Hepatocyte (in vitro differentiated cells): ENCODE data around the gene PLCL2.

ENCODE experiments used
- EZH2 ChIP-seq: fragments of 200-600 bp; sonication (generic); IDR thresholded peaks from 2 replicates; pipeline ENCODE4 v1.6.1; 2016; ENCODE audit warnings: antibody characterized with exemption, mild to moderate bottlenecking, borderline replicate concordance
- EZH2phosphoT487 ChIP-seq: fragments of 200-600 bp; sonication (generic); IDR thresholded peaks from one replicate; pipeline ENCODE4 v1.6.1; 2018; ENCODE audit warnings: antibody characterized with exemption, mild to moderate bottlenecking, low read depth, moderate library complexity; ENCODE audit not compliant: unreplicated experiment, severe bottlenecking
- TF ChIP-seq, protein P1 (sequence below): fragments of 200-600 bp; sonication (generic); IDR thresholded peaks from 2 replicates; pipeline ENCODE4 v1.5.1; 2016; ENCODE audit warnings: antibody characterized with exemption, mild to moderate bottlenecking; ENCODE audit not compliant: poor library complexity

DNA sequence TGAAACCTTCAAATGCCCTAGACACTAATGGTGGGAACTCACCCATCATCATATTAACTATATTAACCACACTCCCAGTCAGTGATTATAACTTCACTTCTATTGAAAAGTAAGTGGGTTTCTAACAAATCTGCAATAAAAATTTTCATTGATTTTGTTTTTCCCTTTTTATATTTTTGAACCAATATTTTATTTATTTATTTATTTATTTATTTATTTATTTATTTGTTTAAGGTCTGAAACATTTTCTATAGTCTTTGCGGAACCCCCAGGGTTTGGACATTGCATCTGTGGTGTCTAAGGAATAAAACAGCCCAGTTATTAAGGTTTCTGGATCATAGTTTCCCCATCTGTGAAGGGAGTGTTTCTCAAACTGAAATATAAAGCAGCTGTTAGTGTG, 16.2 kb upstream of the PLCL2 start:
- TF ChIP-seq, protein P1, sequence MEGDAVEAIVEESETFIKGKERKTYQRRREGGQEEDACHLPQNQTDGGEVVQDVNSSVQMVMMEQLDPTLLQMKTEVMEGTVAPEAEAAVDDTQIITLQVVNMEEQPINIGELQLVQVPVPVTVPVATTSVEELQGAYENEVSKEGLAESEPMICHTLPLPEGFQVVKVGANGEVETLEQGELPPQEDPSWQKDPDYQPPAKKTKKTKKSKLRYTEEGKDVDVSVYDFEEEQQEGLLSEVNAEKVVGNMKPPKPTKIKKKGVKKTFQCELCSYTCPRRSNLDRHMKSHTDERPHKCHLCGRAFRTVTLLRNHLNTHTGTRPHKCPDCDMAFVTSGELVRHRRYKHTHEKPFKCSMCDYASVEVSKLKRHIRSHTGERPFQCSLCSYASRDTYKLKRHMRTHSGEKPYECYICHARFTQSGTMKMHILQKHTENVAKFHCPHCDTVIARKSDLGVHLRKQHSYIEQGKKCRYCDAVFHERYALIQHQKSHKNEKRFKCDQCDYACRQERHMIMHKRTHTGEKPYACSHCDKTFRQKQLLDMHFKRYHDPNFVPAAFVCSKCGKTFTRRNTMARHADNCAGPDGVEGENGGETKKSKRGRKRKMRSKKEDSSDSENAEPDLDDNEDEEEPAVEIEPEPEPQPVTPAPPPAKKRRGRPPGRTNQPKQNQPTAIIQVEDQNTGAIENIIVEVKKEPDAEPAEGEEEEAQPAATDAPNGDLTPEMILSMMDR: no peak
- TF ChIP-seq EZH2: no peak
- TF ChIP-seq EZH2phosphoT487: no peak
